Testis (tissue), 5 donors: ENCODE measurements around the gene WNT16. TPM values are rescaled to one million over a fixed set of nuclear protein-coding genes. Genes with fewer than 3 reads are reported as not detected.

ENCODE experiments used
- DNase-seq: peaks from one replicate; pipeline ENCODE4 v3.0.0-alpha.2; 2019
- H3K27ac ChIP-seq, 2 donors: fragments of 200-600 bp; sonication (generic); one replicate each; pipeline ENCODE4 v1.5.1; 2019
- H3K27me3 ChIP-seq: fragments of 200-600 bp; sonication (generic); one replicate; pipeline ENCODE4 v1.5.1; 2019
- H3K36me3 ChIP-seq: fragments of 200-600 bp; sonication (generic); one replicate; pipeline ENCODE4 v1.5.1; 2017; ENCODE audit warnings: low read depth; ENCODE audit errors: missing control alignments
- H3K4me1 ChIP-seq: fragments of 200-600 bp; sonication (generic); one replicate; pipeline ENCODE4 v1.5.1; 2019
- H3K4me3 ChIP-seq, 2 donors: fragments of 200-600 bp; sonication (generic); one replicate each; pipeline ENCODE4 v1.5.1; 2017 to 2019
- H3K9me3 ChIP-seq: fragments of 200-600 bp; sonication (generic); one replicate; pipeline ENCODE4 v1.5.1; 2017
- POLR2A ChIP-seq: fragments of 450-650 bp; IDR thresholded peaks from one replicate; pipeline ENCODE4 v1.6.1; 2017; ENCODE audit warnings: antibody characterized with exemption, mild to moderate bottlenecking, moderate library complexity
- WGBS, 2 donors: methylation state at CpG; one replicate each; pipeline ENCODE4 v1.1.5; 2018; 5-methylcytosine and 5-hydroxymethylcytosine counted together
- intact Hi-C: fragments of 100-400 bp; cut with DNase I; formaldehyde crosslinking; loops from one replicate; pipeline ENCODE4 v1.15.1; 2023; ENCODE audit warnings: low total_unique reads
- long read RNA-seq, 2 donors: transcript quantifications; one replicate each; lab custom pipeline, GENCODE V29; 2026
- polyA plus RNA-seq: library from polyadenylated mRNA; stranded (reverse); fragments of 350-450 nt; fragmentation: Illumina TruSeq; extraction: RNeasy Lipid Tissue Mini Kit (QIAGEN cat#74804); gene quantifications from one replicate; pipeline ENCODE4 v1.2.3, GENCODE V29; 2014; ENCODE audit warnings: low read depth, low replicate concordance; ENCODE audit not compliant: insufficient read depth
- total RNA-seq, 2 donors: library from RNA; depleted of rRNA; stranded (reverse); fragments of >200 nt; gene quantifications; one replicate each; pipeline ENCODE4 v1.2.3, GENCODE V29; 2016
- TF ChIP-seq, protein P1 (sequence below), 3 experiments: fragments of 450-650 bp in 2 of 3; fragments of 200-600 bp in 1 of 3; sonication (generic) in 1 of 3; IDR thresholded peaks; one replicate each; pipeline ENCODE4 v1.5.1; 2016 to 2019; ENCODE audit warnings: antibody characterized with exemption in 3 of 3, mild to moderate bottlenecking in 2 of 3, moderate library complexity in 1 of 3

WNT16 gene, protein sequence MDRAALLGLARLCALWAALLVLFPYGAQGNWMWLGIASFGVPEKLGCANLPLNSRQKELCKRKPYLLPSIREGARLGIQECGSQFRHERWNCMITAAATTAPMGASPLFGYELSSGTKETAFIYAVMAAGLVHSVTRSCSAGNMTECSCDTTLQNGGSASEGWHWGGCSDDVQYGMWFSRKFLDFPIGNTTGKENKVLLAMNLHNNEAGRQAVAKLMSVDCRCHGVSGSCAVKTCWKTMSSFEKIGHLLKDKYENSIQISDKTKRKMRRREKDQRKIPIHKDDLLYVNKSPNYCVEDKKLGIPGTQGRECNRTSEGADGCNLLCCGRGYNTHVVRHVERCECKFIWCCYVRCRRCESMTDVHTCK
- total RNA-seq (under 1 TPM in 1 of 2 donors, not detected in 1; 0.12 TPM), polyA plus RNA-seq (0.51 TPM)
- long read RNA-seq, donor 1, result 0 reads
- long read RNA-seq, donor 2, result 0 reads

DNA sequence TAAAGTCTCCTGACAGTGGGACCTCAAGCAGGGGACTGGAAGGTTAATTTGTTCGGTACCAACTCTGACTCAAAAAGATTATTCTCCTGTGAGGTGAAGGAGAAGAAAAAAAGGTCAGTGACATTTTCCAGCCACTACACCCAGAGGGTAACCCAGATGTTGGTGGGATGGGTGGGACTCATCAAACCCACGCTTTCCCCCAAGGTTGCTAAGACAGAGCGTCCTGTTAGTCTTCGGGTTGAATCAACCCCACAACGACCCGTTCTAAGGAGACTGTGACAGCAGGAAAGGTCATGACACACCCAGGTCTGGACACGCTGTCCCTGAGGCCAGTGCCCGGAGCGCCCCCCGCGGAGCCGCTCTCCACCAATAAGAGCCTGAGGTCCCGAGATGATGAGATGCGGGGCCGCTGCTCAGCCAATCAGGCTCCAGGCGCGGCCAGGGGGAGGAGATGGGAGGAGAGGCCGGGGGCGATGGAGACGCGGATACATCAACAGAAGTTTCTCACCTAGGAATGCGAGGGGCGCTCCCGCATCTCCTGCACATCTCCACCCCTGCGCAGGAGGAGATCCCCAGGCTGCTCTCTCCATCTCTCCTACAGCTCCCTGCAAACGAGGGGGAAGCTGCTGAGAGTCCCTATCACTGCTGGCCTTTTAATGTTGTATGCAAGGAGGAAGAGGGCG lies at the start of gene WNT16:
TSS of gene WNT16 (plus strand) at position 493 of the 683 bp plus-strand sequence. CDS start 293 bp downstream, outside the sequence.
- intact Hi-C loops, result no loop called here
- Histone ChIP-seq H3K4me3 (peak within 1 kb of the TSS; percentile 2 to 14), H3K36me3 (no peaks in the 10 kb centered on the region), H3K4me1 (peaks cover 7% of the 10 kb centered on the region), H3K27me3 (no peaks in the 10 kb centered on the region), H3K27ac (no peak within 1 kb of the TSS), H3K9me3 (no peaks in the 10 kb centered on the region)
- 15 to 41% methylated on average over 8 to 27 of the region's 27 CpGs for WGBS, 2 donors
- peak; percentile 52 for DNase-seq
- TF ChIP-seq POLR2A, result no peak
- TF ChIP-seq, protein P1, sequence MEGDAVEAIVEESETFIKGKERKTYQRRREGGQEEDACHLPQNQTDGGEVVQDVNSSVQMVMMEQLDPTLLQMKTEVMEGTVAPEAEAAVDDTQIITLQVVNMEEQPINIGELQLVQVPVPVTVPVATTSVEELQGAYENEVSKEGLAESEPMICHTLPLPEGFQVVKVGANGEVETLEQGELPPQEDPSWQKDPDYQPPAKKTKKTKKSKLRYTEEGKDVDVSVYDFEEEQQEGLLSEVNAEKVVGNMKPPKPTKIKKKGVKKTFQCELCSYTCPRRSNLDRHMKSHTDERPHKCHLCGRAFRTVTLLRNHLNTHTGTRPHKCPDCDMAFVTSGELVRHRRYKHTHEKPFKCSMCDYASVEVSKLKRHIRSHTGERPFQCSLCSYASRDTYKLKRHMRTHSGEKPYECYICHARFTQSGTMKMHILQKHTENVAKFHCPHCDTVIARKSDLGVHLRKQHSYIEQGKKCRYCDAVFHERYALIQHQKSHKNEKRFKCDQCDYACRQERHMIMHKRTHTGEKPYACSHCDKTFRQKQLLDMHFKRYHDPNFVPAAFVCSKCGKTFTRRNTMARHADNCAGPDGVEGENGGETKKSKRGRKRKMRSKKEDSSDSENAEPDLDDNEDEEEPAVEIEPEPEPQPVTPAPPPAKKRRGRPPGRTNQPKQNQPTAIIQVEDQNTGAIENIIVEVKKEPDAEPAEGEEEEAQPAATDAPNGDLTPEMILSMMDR (IDR thresholded peaks at IDR 0.05), result no peak

DNA sequence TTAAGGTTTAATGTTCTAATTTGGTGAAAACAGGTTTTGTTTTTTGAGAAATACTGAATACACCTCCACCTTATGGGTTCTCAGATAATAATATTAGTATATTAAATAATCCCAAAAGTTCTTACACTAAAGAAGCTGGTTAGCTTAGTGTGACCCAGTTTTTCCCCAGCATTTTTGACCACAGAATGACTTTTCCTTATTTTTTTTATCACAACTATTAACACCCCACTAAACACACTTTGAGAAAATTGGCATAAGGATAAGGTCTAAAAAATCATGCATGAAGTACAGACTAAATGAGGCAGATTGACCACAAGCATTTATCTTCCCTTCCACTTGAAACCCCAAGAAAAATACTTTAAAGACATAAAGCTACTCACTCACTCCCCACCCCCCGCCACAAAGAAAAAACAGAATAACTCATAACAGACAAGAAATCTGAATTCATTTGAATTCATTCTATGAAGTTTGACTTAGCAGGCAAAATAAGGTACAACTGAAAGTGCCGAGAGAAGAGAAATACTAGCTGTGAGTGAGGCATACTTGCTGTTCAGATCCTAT lies 49.7 kb upstream of the WNT16 start:
- Histone ChIP-seq H3K4me3 (no peak overlapping the region), H3K4me1 (no peaks in the 10 kb centered on the region), H3K27me3 (no peaks in the 10 kb centered on the region), H3K9me3 (no peaks in the 10 kb centered on the region), H3K27ac (no peak overlapping the region), H3K36me3 (no peaks in the 10 kb centered on the region)
- TF ChIP-seq, protein P1 (IDR thresholded peaks at IDR 0.05), result no peak
- TF ChIP-seq POLR2A, result no peak
- WGBS, 2 donors, result 88 to 94% methylated on average over 2 of the region's 2 CpGs
- no peak for DNase-seq
- intact Hi-C loops, result no loop called here

DNA sequence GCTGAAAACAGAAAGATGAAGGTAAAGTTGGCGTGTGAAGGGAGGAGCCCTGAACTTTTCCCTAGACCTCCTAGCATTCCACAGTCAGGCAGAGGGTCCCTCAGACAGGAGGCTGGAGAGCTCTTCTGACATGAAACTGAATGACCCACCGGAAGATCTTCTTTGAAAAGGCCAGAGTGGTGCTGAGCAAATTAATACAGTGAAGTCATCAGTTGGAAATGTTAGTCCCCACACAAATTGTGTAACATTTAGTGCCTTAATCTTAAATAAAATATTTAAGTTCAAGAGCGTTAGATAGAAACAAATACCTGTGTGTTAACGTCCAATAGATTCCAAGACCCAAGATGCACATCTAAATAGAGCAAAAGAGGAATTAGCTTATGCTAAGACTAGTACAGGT lies 49.0 kb upstream of the WNT16 start:
- Histone ChIP-seq H3K36me3 (no peaks in the 10 kb centered on the region), H3K4me3 (no peak overlapping the region), H3K9me3 (no peaks in the 10 kb centered on the region), H3K4me1 (no peaks in the 10 kb centered on the region), H3K27me3 (no peaks in the 10 kb centered on the region), H3K27ac (no peak overlapping the region)
- no peak for DNase-seq
- TF ChIP-seq POLR2A, result no peak
- TF ChIP-seq, protein P1 (IDR thresholded peaks at IDR 0.05), result no peak
- intact Hi-C loops, result no loop called here
- WGBS, 2 donors, result 91% methylated on average over 4 of the region's 4 CpGs

DNA sequence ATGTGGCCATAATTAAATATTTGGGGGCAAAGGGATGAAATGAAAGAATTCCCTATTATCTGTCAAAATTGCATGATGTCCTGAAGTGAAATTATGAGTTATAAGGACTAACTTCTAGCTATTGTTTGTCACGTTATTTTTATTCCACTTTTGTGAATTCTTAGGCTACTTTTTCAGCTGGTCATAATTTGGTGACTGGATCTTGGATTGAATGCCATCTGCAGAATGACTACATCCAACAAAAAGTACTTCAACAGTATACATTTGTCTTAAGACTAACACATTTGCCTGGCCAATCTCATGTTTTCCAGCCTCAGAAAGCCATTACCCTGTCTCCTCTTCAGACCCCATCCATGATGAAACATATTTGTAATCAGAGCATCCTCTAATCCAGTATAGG lies 48.1 kb upstream of the WNT16 start:
- no peak for DNase-seq
- Histone ChIP-seq H3K27me3 (no peaks in the 10 kb centered on the region), H3K9me3 (no peaks in the 10 kb centered on the region), H3K4me3 (no peak overlapping the region), H3K4me1 (no peaks in the 10 kb centered on the region), H3K27ac (no peak overlapping the region), H3K36me3 (no peaks in the 10 kb centered on the region)
- intact Hi-C loops, result no loop called here
- no peak for TF ChIP-seq POLR2A
- TF ChIP-seq, protein P1 (IDR thresholded peaks at IDR 0.05), result no peak
- WGBS, 2 donors, result 89 to 90% methylated on average over 1 of the region's 1 CpG
